AG04449 (cell line): ENCODE results near the gene CEP89.

ENCODE experiments used
- CTCF ChIA-PET: fragments of 350-600 bp; formaldehyde crosslinking; extraction: SDS; loops from one replicate; lab custom pipeline; 2021; ENCODE audit warnings: antibody characterized with exemption; lab: Yijun Ruan, JAX
- POLR2A ChIA-PET: fragments of 400-600, 350-600 bp; formaldehyde crosslinking; extraction: SDS; loops from one replicate; lab custom pipeline; 2020; ENCODE audit warnings: antibody characterized with exemption, inconsistent platforms; lab: Yijun Ruan, JAX
- DNase-seq: peaks from one replicate; pipeline ENCODE4 v3.0.0-alpha.2; 2010; ENCODE audit warnings: low read depth, low spot score
- H3K4me3 ChIP-seq: 2 replicates; pipeline ENCODE4 v1.5.1; 2011; ENCODE audit warnings: low read depth, mild to moderate bottlenecking, control low read depth, low read length
- TF ChIP-seq, protein P1 (sequence below): IDR thresholded peaks from one replicate; pipeline ENCODE4 v1.5.1; 2011; ENCODE audit warnings: mild to moderate bottlenecking, moderate library complexity, low read length, control low read depth, inconsistent platforms; ENCODE audit not compliant: insufficient read depth; ENCODE audit errors: missing control alignments

CEP89 gene

DNA sequence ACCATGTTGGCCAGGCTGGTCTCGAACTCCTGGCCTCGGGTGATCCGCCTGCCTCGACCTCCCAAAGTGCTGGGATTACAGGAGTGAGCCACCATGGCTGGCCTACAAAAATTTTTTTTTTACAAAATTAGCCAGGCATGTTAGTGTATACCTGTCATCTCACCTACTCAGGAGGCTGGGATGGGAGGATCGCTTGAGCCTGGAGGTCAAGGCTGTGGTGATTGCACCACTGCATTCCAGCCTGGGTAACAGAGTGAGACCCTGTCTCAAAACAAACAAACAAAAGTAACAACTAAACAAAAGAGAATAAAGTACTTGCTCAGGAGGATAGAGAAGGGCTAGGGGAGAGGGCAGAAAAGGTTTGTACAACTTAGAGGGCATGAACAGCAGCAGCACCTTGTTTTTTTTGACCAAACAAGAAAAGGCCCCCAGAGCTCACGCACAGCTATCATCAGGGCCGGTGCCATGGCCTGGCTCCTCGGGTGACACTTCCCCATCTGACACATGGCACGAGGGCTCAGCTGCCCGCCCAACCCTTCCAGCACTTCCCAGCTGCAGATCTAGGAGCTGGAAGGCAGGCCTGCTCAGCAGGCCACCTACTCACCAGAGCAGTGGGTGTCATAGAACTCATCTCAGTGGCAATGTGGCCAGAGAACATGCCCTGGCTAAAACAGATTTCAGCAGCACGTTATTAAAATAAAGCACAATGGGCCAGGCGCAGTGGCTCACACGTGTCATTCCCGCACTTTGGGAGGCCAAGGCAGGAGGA is 93.6 kb downstream of the CEP89 start:
- TF ChIP-seq, protein P1, sequence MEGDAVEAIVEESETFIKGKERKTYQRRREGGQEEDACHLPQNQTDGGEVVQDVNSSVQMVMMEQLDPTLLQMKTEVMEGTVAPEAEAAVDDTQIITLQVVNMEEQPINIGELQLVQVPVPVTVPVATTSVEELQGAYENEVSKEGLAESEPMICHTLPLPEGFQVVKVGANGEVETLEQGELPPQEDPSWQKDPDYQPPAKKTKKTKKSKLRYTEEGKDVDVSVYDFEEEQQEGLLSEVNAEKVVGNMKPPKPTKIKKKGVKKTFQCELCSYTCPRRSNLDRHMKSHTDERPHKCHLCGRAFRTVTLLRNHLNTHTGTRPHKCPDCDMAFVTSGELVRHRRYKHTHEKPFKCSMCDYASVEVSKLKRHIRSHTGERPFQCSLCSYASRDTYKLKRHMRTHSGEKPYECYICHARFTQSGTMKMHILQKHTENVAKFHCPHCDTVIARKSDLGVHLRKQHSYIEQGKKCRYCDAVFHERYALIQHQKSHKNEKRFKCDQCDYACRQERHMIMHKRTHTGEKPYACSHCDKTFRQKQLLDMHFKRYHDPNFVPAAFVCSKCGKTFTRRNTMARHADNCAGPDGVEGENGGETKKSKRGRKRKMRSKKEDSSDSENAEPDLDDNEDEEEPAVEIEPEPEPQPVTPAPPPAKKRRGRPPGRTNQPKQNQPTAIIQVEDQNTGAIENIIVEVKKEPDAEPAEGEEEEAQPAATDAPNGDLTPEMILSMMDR = no peak
- no peak for DNase-seq
- ChIA-PET POLR2A (no interaction called here), CTCF (no interaction called here)
- no peak overlapping the region for H3K4me3 ChIP-seq

DNA sequence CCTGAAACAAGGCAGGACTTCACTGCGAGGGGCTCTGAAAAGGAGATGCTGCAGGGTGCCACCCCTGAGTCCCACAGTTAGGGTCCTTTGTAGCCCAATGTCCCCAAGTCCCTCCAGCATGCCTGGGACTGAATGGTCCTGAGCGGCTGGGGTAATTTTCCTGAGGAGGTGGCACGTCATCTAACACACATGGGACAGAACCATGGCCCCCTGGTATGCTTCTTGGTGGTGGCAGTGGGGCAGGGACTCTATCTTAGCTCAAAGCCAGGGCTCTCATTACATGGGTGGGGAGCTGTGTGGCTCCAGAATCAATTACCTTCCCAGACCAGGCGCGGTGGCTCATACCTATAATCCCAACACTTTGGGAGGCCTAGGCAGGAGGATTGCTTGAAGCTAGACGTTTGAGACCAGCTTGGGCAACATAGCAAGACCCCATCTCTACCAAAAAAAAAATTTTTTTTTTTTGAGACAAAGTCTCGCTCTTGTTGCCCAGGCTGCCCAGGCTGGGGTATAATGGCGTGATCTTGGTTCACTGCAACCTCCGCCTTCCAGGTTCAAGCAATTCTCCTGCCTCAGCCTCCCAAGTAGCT is 94.3 kb downstream of the CEP89 start:
- ChIA-PET POLR2A (no interaction called here), CTCF (no interaction called here)
- DNase-seq = no peak
- TF ChIP-seq, protein P1 = no peak
- H3K4me3 ChIP-seq = no peak overlapping the region

DNA sequence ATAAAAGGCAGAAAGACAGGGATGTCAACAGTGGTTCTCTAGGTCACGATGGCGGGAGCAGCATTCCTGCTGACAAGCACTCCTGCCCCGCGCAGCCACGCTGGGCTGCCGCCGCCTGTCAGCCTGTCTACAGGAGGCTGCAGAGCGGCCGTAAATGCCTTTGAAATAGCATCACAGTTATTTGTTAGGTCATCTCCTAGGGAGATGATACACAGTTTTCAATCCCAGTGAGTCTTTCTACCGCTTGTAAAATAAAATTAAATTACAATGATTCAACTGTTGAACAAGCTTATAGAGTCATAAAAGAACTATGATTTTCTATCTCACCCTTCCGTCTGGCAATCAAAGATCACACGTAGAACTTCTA is 94.9 kb downstream of the CEP89 start:
- H3K4me3 ChIP-seq = no peak overlapping the region
- DNase-seq = peak; percentile 53
- ChIA-PET POLR2A (no interaction called here), CTCF (no interaction called here)
- TF ChIP-seq, protein P1 = no peak

DNA sequence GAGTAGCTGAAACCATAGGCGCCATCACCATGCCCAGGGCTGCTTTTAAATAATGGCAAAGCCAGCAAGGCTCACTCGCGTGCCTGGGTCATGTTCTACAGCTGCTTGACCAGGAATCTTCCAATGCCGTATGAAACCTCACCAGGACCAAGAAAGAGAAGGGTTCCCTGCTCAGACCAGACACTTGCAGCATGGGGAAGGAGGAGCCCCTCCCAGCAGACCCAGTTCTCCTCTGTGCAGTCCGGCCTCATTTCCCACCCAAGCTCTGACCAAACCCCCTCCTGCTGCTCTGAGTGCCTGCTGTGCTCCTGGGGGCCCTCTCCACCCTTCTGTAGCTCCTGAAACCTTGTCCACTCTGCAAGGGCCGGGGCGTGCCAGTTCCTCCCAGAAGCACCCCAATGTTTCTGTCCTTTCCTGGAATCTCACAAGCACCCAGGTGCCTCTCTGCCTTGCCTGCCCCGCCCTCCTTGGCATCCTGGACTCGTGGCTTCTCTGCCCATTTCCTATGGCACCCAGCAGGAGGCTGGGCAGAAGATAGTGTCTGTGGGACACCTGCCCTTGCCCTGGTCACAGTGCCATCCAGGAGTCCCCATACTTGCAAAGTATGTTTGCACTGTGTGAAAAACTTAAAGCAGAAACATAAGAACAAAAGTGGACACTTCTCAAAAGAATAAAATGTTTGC is 95.4 kb downstream of the CEP89 start:
- ChIA-PET POLR2A (no interaction called here), CTCF (no interaction called here)
- no peak for DNase-seq
- no peak overlapping the region for H3K4me3 ChIP-seq
- TF ChIP-seq, protein P1 = no peak

DNA sequence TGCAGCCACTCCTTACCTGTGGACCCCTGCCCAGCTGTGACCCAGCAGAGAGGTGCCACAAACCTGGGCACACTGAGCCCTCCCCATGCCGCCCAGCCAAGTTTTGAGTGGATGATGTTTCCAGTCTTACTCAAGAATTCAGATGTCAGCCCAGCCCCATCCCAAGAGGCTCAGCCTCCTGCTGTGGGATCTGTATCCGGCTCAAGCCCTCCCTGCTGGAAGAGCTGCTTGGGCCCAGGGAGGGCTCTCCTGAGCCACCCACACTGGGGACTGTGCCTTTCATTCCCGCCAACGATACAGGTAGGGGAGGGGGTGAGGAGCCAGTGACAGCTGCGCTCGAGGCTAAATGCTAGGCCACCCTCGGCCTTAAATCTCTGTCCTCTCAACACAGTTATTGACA is 96.3 kb downstream of the CEP89 start:
- no peak for DNase-seq
- no peak overlapping the region for H3K4me3 ChIP-seq
- TF ChIP-seq, protein P1 = no peak
- CTCF ChIA-PET = no interaction called here
- POLR2A ChIA-PET = no interaction called here

DNA sequence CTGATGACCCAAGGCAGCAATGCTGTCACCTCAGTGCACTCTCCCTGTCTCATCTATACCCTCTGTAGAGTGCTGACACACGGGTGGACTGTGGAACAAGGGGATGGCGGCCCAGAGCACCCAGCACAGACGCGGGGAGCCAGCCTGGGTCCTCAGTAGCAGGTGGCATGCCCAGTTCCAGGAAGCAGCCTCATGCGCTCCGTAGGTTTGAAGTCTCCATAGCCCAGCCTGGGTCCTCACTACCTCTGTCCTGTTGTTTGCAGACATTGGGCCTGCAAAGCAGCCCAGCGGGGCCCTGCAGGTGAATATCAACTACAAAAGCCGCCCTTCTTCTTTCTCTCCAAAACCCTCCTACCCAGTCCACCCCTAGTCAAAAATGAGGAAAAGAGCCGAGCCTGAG is 97.2 kb downstream of the CEP89 start:
- ChIA-PET CTCF (no interaction called here), POLR2A (no interaction called here)
- TF ChIP-seq, protein P1 = no peak
- no peak for DNase-seq
- no peak overlapping the region for H3K4me3 ChIP-seq
